Measurements from ENCODE around the gene GPR31.

DNA sequence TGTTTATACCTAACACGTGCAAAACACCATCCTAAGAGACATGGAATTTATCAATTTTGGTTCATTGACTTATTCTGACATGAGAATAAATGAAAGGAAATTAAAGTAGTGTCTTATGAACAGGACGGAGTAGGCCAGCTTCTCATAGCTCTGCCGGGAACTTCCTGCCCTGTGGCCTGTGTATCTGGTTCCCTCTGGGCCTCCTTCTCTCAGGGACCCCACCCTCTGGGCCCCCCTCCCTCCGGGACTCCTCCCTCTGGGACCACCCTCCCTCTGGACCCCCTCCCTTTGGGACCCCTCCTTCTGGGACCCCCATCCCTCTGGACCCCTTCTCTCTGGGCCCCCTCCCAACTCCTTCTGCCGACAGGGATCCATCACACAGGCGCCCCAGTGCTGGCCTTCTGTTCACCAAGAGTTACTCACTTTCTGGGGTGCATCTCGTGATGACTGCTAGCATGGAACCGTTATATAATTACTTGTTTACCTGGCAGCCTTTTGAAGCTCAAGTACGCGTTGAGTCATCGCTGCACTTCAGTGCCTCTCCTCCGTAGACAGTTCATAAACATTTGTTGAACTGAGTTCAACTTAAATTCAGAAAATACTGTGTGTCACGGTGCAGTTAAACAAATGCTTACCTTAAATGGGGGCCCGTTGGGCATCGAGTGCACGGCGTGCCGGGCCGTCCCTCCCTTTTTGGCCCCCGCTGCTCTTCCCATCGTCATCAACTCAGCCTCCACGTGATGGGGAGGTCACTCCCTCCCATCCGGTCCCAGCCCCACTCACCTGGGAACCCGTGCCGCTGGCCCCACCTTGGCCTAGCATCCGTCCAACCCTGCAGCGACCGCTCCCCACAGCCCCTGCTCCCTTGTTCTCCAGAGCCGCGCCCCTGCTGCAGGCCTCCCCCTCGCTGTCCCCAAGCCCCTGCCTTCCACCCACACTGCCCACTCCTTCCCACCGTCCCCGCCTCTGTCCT is 26.8 kb downstream of the GPR31 start:
- TF ChIP-seq, protein P1, sequence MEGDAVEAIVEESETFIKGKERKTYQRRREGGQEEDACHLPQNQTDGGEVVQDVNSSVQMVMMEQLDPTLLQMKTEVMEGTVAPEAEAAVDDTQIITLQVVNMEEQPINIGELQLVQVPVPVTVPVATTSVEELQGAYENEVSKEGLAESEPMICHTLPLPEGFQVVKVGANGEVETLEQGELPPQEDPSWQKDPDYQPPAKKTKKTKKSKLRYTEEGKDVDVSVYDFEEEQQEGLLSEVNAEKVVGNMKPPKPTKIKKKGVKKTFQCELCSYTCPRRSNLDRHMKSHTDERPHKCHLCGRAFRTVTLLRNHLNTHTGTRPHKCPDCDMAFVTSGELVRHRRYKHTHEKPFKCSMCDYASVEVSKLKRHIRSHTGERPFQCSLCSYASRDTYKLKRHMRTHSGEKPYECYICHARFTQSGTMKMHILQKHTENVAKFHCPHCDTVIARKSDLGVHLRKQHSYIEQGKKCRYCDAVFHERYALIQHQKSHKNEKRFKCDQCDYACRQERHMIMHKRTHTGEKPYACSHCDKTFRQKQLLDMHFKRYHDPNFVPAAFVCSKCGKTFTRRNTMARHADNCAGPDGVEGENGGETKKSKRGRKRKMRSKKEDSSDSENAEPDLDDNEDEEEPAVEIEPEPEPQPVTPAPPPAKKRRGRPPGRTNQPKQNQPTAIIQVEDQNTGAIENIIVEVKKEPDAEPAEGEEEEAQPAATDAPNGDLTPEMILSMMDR (IDR thresholded peaks at IDR 0.05) = no peak
- TF ChIP-seq EP300 (IDR thresholded peaks at IDR 0.05) = no peak
- TF ChIP-seq POLR2A (IDR thresholded peaks at IDR 0.05) = no peak
